Progenitor cell of endocrine pancreas (in vitro differentiated cells): ENCODE data around the gene DDB1. TPM values are rescaled to one million over a fixed set of nuclear protein-coding genes. Genes with fewer than 3 reads are reported as not detected.

Experiments
- DNase-seq: peaks from one replicate; pipeline ENCODE4 v3.0.0; 2021; ENCODE audit warnings: low spot score; ENCODE audit not compliant: unreplicated experiment
- H3K27ac Mint-ChIP-seq: 2 replicates; pipeline ENCODE4 v1.8.0; 2021; ENCODE audit warnings: mild to moderate bottlenecking, moderate library complexity, mixed read lengths
- H3K27me3 Mint-ChIP-seq: 2 replicates; pipeline ENCODE4 v1.8.0; 2021; ENCODE audit warnings: mixed read lengths
- H3K36me3 Mint-ChIP-seq: 2 replicates; pipeline ENCODE4 v1.8.0; 2022; ENCODE audit warnings: mixed read lengths; ENCODE audit not compliant: insufficient read depth
- H3K4me1 Mint-ChIP-seq: 2 replicates; pipeline ENCODE4 v1.8.0; 2021; ENCODE audit warnings: low read depth, mixed read lengths
- H3K4me3 Mint-ChIP-seq: 2 replicates; pipeline ENCODE4 v1.8.0; 2021; ENCODE audit warnings: low read depth, mild to moderate bottlenecking, moderate library complexity, mixed read lengths
- H3K9me3 Mint-ChIP-seq: 2 replicates; pipeline ENCODE4 v1.8.0; 2021; ENCODE audit warnings: low read depth, mixed read lengths
- CTCF ChIP-seq: fragments of 200-600 bp; sonication (generic); IDR thresholded peaks from one replicate; pipeline ENCODE4 v1.5.0; 2021; ENCODE audit warnings: antibody characterized with exemption, mild to moderate bottlenecking; ENCODE audit not compliant: unreplicated experiment
- total RNA-seq: library from RNA; stranded (reverse); gene quantifications from 2 replicates; pipeline ENCODE4 v1.2.1, GENCODE V29; 2021

Gene DDB1
- total RNA-seq, 1 donor from 2014 or later, result 254 TPM

- no peak for TF ChIP-seq CTCF
- Mint-ChIP-seq H3K36me3 (peaks cover 35% of the 10 kb centered on the region), H3K27ac (no peak overlapping the region), H3K27me3 (no peaks in the 10 kb centered on the region), H3K4me1 (no peaks in the 10 kb centered on the region), H3K9me3 (peaks cover 9% of the 10 kb centered on the region), H3K4me3 (no peak overlapping the region)
- DNase-seq, result no peak
These were observed 39.9 kb upstream of the DDB1 start for GRCh38 chr11:61372659-61373420.

DNA sequence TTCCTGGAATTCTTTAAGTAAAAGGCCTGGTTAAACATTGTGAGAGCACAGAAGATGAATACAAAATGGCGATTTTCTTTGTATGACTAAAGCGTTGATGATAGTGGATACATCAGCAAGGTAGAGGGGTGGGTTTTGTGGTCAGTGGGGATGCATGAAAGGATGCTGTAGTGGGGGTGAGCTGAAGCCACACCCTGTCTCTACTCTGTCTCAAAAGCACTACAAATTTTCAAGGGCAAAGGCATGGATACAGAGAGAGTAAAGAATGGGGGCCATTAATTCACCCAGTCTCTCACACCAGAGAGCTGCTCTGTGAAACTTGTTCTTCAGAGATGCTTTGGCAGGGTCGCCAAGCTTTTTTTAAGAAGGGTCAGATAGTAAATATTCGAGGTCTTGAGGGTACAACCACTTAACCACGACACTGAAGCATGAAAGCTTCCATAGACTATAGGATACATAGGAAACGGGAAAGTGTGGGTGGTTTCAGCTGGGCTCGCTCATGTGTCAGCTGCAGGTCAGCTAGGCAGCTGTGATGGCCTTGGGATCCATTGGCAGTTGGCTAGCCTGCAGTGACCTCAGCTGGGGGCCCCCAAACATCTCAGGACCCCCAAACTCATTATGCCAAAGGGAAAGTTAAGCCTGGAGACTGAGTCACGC, 37.6 kb upstream of the DDB1 start:
- no peak for TF ChIP-seq CTCF
- Mint-ChIP-seq H3K4me3 (no peak overlapping the region), H3K27me3 (no peaks in the 10 kb centered on the region), H3K4me1 (no peaks in the 10 kb centered on the region), H3K27ac (no peak overlapping the region), H3K9me3 (peaks cover 9% of the 10 kb centered on the region), H3K36me3 (peaks cover 33% of the 10 kb centered on the region)
- DNase-seq, result no peak

GRCh38 chr11:61369372-61370348, 36.8 kb upstream of the DDB1 start:
- Mint-ChIP-seq H3K4me3 (no peak overlapping the region), H3K4me1 (no peaks in the 10 kb centered on the region), H3K9me3 (peaks cover 6% of the 10 kb centered on the region), H3K36me3 (peaks cover 30% of the 10 kb centered on the region), H3K27ac (no peak overlapping the region), H3K27me3 (no peaks in the 10 kb centered on the region)
- no peak for DNase-seq
- no peak for TF ChIP-seq CTCF

- H3K4me3 Mint-ChIP-seq, result no peak overlapping the region
- TF ChIP-seq CTCF, result no peak
- H3K4me1 Mint-ChIP-seq, result no peaks in the 10 kb centered on the region
- DNase-seq, result no peak
- peaks cover 28% of the 10 kb centered on the region for H3K36me3 Mint-ChIP-seq
- peaks cover 6% of the 10 kb centered on the region for H3K9me3 Mint-ChIP-seq
- no peaks in the 10 kb centered on the region for H3K27me3 Mint-ChIP-seq
- H3K27ac Mint-ChIP-seq, result no peak overlapping the region
These were observed 35.7 kb upstream of the DDB1 start for GRCh38 chr11:61368646-61369045.

DNA sequence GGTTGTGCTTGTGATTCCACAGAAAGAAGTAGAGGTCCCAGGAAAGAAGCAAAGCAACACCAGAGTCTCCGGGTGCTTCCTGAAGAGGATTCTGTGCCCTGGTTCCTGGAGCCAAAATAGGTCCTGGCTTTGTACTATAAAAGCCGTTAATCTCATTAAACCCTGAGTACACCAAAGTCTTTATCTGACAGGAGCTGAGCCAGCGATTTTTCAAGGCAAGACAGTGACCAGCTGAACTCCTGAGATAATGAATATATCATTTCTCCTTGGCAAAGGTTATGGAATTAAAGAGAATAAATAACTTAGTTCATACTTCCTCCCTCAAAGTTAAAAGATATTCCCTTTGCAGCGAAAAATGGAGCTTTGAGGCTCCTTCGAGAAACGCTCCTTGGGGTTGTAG, 34.5 kb upstream of the DDB1 start:
- Mint-ChIP-seq H3K36me3 (peaks cover 24% of the 10 kb centered on the region), H3K4me1 (peaks cover 10% of the 10 kb centered on the region), H3K4me3 (no peak overlapping the region), H3K27ac (no peak overlapping the region), H3K27me3 (no peaks in the 10 kb centered on the region), H3K9me3 (peaks cover 3% of the 10 kb centered on the region)
- DNase-seq, result no peak
- TF ChIP-seq CTCF, result no peak
